AG09309 (cell line): ENCODE data around the gene FAM3A.
"Not testable (repeated sequence)": the region's sequence is repeated elsewhere in the genome, so short reads cannot be mapped to it uniquely, and the experiment has no call there.

ENCODE experiments used
- DNase-seq: peaks from one replicate; pipeline ENCODE4 v3.0.0-alpha.2; 2010; ENCODE audit warnings: low read depth
- H3K4me3 ChIP-seq: 2 replicates; pipeline ENCODE4 v1.5.1; 2011; ENCODE audit warnings: mild to moderate bottlenecking, low read depth, low read length, moderate library complexity; ENCODE audit not compliant: control insufficient read depth
- CTCF ChIP-seq: IDR thresholded peaks from 2 replicates; pipeline ENCODE4 v1.5.1; 2011; ENCODE audit warnings: mild to moderate bottlenecking, low read depth, low read length, inconsistent platforms; ENCODE audit not compliant: insufficient read depth, control insufficient read depth; ENCODE audit errors: missing control alignments

FAM3A gene

GRCh38 chrX:154508384-154508745, 7.7 kb downstream of the FAM3A start:
- no peak overlapping the region for H3K4me3 ChIP-seq
- no peak for TF ChIP-seq CTCF
- DNase-seq = no peak

GRCh38 chrX:154507673-154508383, 8.2 kb downstream of the FAM3A start:
- TF ChIP-seq CTCF = no peak
- no peak for DNase-seq
- no peak overlapping the region for H3K4me3 ChIP-seq

GRCh38 chrX:154506483-154507332, 9.3 kb downstream of the FAM3A start:
- DNase-seq = no peak
- H3K4me3 ChIP-seq = no peak overlapping the region
- no peak for TF ChIP-seq CTCF

- no peak overlapping the region for H3K4me3 ChIP-seq
- no peak for DNase-seq
- no peak for TF ChIP-seq CTCF
These were observed 10.3 kb downstream of the FAM3A start for GRCh38 chrX:154505734-154506133.

GRCh38 chrX:154502989-154503388, 13.0 kb downstream of the FAM3A start:
- no peak for TF ChIP-seq CTCF
- DNase-seq = no peak
- H3K4me3 ChIP-seq = no peak overlapping the region

- H3K4me3 ChIP-seq = no peak overlapping the region
- no peak for TF ChIP-seq CTCF
- no peak for DNase-seq
These were observed 13.9 kb downstream of the FAM3A start for GRCh38 chrX:154502098-154502497.

GRCh38 chrX:154501423-154501822, 14.6 kb downstream of the FAM3A start:
- DNase-seq, H3K4me3 ChIP-seq: not testable (repeated sequence)

GRCh38 chrX:154496591-154497137, 19.4 kb downstream of the FAM3A start:
- not testable (repeated sequence) for DNase-seq, H3K4me3 ChIP-seq
